ENCODE measurements around the gene ZCCHC9.
"Not testable (repeated sequence)": the region's sequence is repeated elsewhere in the genome, so short reads cannot be mapped to it uniquely, and the experiment has no call there.

ZCCHC9 gene

DNA sequence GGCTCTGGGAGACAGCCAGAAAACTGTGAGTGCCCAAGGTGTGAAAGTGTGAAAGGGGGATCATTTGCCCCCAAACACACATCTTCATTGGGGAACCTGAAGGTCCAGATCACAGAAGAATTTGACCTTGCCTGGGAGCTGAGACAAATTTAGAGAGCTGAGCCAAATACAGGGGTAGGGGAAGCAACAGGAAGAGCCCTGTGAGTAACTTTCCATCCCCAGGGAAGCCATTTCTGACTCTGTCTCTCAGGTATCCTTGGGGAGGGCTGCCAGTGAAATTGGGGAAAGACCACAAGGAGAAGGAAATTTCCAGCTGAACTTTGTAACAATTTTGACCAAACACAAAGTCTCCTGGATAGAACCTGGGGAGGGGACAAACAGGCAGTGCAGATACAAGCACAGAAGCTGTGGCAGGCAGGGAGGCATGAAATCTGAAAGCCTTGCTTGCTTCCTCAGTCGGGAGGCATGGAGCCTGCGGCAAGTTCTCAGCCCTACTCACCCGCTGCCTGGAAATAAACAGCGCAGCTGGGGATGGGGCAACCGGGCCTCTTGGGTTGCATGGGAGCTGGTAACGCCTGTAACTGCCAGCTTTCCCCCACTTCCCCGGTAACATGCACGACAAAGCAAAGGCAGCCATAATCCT is 31.5 kb upstream of the ZCCHC9 start:
- H3K79me2 ChIP-seq, result peaks cover 10% of the 10 kb centered on the region
- H2AFZ ChIP-seq, result no peak overlapping the region
- H3K4me1 ChIP-seq, result peaks cover 4% of the 10 kb centered on the region
- no peak overlapping the region for H3K4me2 ChIP-seq (ENCODE audit: low read length)
- no peaks in the 10 kb centered on the region for H3K9me3 ChIP-seq (ENCODE audit: control insufficient read depth, low read length)
- H3K36me3 ChIP-seq (ENCODE audit: control insufficient read depth, insufficient read depth, low read length), result no peaks in the 10 kb centered on the region
- no peak overlapping the region for H3K9ac ChIP-seq
- H3K4me3 ChIP-seq (ENCODE audit: low read depth, low read length), result no peak overlapping the region
- no peaks in the 10 kb centered on the region for H3K27me3 ChIP-seq (ENCODE audit: control insufficient read depth, insufficient read depth, low read length)
- no peak overlapping the region for H3K27ac ChIP-seq
- TF ChIP-seq, protein P1, sequence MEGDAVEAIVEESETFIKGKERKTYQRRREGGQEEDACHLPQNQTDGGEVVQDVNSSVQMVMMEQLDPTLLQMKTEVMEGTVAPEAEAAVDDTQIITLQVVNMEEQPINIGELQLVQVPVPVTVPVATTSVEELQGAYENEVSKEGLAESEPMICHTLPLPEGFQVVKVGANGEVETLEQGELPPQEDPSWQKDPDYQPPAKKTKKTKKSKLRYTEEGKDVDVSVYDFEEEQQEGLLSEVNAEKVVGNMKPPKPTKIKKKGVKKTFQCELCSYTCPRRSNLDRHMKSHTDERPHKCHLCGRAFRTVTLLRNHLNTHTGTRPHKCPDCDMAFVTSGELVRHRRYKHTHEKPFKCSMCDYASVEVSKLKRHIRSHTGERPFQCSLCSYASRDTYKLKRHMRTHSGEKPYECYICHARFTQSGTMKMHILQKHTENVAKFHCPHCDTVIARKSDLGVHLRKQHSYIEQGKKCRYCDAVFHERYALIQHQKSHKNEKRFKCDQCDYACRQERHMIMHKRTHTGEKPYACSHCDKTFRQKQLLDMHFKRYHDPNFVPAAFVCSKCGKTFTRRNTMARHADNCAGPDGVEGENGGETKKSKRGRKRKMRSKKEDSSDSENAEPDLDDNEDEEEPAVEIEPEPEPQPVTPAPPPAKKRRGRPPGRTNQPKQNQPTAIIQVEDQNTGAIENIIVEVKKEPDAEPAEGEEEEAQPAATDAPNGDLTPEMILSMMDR (IDR thresholded peaks at IDR 0.05), result no peak

DNA sequence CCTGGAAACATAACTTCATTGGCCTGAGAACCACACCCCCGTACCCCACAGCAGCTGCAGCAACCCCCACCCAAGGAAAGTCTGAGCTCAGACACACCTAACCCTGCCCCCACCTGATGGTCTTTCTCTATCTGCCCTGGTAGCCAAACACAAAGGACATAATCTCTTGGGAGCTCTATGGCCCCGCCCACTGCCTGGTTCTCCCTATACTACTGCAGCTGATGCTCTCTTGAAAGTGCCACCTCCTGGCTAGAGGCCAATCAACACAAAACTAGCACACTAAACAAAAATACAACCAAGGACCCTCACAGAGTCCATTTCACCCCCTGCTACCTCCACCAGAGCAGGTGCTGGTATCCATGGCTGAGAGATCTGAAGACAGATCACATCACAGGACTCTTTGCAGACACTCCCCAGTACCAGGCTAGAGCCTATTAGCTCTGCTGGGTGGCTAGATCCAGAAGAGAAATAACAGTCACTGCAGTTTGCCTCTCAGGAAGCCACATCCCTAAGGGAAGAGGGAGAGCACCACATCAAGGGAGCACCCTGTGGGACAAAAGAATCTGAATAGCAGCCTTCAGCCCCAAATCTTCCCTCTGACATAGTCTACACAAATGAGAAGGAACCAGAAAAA is 30.9 kb upstream of the ZCCHC9 start:
- not testable (repeated sequence) for H3K27me3 ChIP-seq (ENCODE audit: control insufficient read depth, insufficient read depth, low read length); H2AFZ ChIP-seq; H3K9me3 ChIP-seq (ENCODE audit: control insufficient read depth, low read length); H3K9ac ChIP-seq; H3K36me3 ChIP-seq (ENCODE audit: control insufficient read depth, insufficient read depth, low read length); H3K4me1 ChIP-seq; H3K4me2 ChIP-seq (ENCODE audit: low read length); H3K27ac ChIP-seq; H3K4me3 ChIP-seq (ENCODE audit: low read depth, low read length)
- H3K79me2 ChIP-seq, result peaks cover 16% of the 10 kb centered on the region

GRCh38 chr5:81283976-81284375 is 17.4 kb upstream of the ZCCHC9 start:
- Histone ChIP-seq H3K4me1 (no peaks in the 10 kb centered on the region), H3K9me3 (ENCODE audit: control insufficient read depth, low read length) (no peaks in the 10 kb centered on the region), H3K27ac (no peak overlapping the region), H3K9ac (no peak overlapping the region), H3K36me3 (ENCODE audit: control insufficient read depth, insufficient read depth, low read length) (no peaks in the 10 kb centered on the region), H3K27me3 (ENCODE audit: control insufficient read depth, insufficient read depth, low read length) (no peaks in the 10 kb centered on the region), H3K4me3 (ENCODE audit: low read depth, low read length) (no peak overlapping the region), H3K4me2 (ENCODE audit: low read length) (no peak overlapping the region), H2AFZ (no peak overlapping the region), H3K79me2 (peaks cover 10% of the 10 kb centered on the region)
- TF ChIP-seq, protein P1 (IDR thresholded peaks at IDR 0.05), result no peak

DNA sequence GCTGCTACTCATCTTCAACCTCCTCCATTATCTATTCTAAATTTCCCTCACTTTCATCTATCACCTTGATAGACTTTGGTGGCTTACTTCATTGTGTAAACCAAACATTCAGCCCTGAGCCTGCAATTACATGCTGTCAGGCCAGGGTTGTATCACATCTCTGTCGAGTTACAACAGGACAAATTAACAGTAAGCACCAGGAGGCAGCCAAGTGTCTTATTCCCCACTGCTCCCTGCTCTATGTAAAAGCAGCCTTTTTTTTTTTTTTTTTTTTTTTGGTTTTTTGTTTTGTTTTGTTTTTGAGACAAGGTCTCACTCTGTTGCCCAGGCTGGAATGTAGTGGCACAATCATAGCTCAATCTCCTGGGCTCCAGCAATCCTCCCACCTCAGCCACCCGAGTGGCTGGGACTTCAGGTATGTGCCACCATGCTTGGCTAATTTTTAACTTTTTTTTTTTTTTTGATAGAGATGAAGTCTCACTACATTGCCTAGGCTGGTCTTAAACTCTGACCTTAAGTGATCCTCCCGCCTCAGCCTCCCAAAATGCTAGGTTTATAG is 15.2 kb upstream of the ZCCHC9 start:
- Histone ChIP-seq H3K9ac (no peak overlapping the region), H3K9me3 (ENCODE audit: control insufficient read depth, low read length) (no peaks in the 10 kb centered on the region), H3K27ac (no peak overlapping the region), H3K4me2 (ENCODE audit: low read length) (no peak overlapping the region), H2AFZ (no peak overlapping the region), H3K4me1 (no peaks in the 10 kb centered on the region), H3K79me2 (peaks cover 18% of the 10 kb centered on the region), H3K27me3 (ENCODE audit: control insufficient read depth, insufficient read depth, low read length) (no peaks in the 10 kb centered on the region), H3K36me3 (ENCODE audit: control insufficient read depth, insufficient read depth, low read length) (no peaks in the 10 kb centered on the region), H3K4me3 (ENCODE audit: low read depth, low read length) (no peak overlapping the region)
- TF ChIP-seq, protein P1 (IDR thresholded peaks at IDR 0.05), result no peak

DNA sequence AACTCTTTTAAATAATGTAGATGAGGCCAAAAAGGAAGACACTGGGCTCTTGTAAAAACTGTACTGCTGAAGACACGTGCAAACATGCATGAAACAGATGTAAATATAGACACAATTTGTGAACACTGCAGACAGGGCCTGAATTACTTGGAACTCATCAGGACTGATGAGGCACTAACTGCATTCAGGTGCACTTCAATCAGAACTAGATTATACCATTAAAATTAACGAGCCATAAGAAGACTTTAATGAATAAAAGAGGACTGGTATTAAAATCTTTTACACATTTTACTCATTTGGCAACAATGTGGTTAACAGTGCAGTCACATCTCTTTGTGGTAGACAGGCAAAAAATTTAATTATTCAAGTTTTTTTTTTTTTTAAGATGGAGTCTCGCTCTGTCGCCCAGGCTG is 13.4 kb upstream of the ZCCHC9 start:
- H3K79me2 ChIP-seq, result peaks cover 31% of the 10 kb centered on the region
- no peak overlapping the region for H2AFZ ChIP-seq
- H3K4me1 ChIP-seq, result no peaks in the 10 kb centered on the region
- no peaks in the 10 kb centered on the region for H3K9me3 ChIP-seq (ENCODE audit: control insufficient read depth, low read length)
- H3K27ac ChIP-seq, result no peak overlapping the region
- no peak overlapping the region for H3K9ac ChIP-seq
- H3K36me3 ChIP-seq (ENCODE audit: control insufficient read depth, insufficient read depth, low read length), result no peaks in the 10 kb centered on the region
- H3K4me3 ChIP-seq (ENCODE audit: low read depth, low read length), result no peak overlapping the region
- TF ChIP-seq, protein P1 (IDR thresholded peaks at IDR 0.05), result no peak
- no peaks in the 10 kb centered on the region for H3K27me3 ChIP-seq (ENCODE audit: control insufficient read depth, insufficient read depth, low read length)
- H3K4me2 ChIP-seq (ENCODE audit: low read length), result no peak overlapping the region
